HUES48 (cell line): ENCODE data around the gene MOG.
"Not testable (repeated sequence)": the region's sequence is repeated elsewhere in the genome, so short reads cannot be mapped to it uniquely, and the experiment has no call there.

Experiments
- H3K27ac ChIP-seq: one replicate; pipeline ENCODE4 v1.7.0; 2013; ENCODE audit warnings: low read depth, low read length, inconsistent platforms
- H3K27me3 ChIP-seq: 2 replicates; pipeline ENCODE4 v1.6.1; 2013; ENCODE audit warnings: mild to moderate bottlenecking, low read length; ENCODE audit not compliant: control insufficient read depth, insufficient read depth
- H3K36me3 ChIP-seq: 2 replicates; pipeline ENCODE4 v1.6.1; 2013; ENCODE audit warnings: low read length; ENCODE audit not compliant: control insufficient read depth, insufficient read depth
- H3K4me1 ChIP-seq: 2 replicates; pipeline ENCODE4 v1.6.1; 2013; ENCODE audit warnings: mild to moderate bottlenecking, low read length; ENCODE audit not compliant: control insufficient read depth, insufficient read depth
- H3K4me3 ChIP-seq: 2 replicates; pipeline ENCODE4 v1.5.1; 2013; ENCODE audit warnings: mild to moderate bottlenecking, low read depth, low read length
- H3K9ac ChIP-seq: 2 replicates; pipeline ENCODE4 v1.6.1; 2013; ENCODE audit warnings: mild to moderate bottlenecking, low read depth, low read length, moderate library complexity
- H3K9me3 ChIP-seq: 2 replicates; pipeline ENCODE4 v1.6.1; 2013; ENCODE audit warnings: low read length; ENCODE audit not compliant: control insufficient read depth, insufficient read depth

MOG gene

GRCh38 chr6:29661502-29662141 lies 4.7 kb downstream of the MOG start:
- not testable (repeated sequence) for H3K4me3 ChIP-seq, H3K27me3 ChIP-seq, H3K9me3 ChIP-seq, H3K36me3 ChIP-seq
- H3K4me1 ChIP-seq: peaks cover 37% of the 10 kb centered on the region
- peak overlapping the region; percentile 95 for H3K27ac ChIP-seq
- H3K9ac ChIP-seq: peak overlapping the region; percentile 71

GRCh38 chr6:29663300-29664042 lies 6.6 kb downstream of the MOG start:
- Histone ChIP-seq H3K4me1 (peaks cover 53% of the 10 kb centered on the region), H3K27ac (peak overlapping the region; percentile 95), H3K36me3 (no peaks in the 10 kb centered on the region), H3K9me3 (no peaks in the 10 kb centered on the region), H3K4me3 (no peak overlapping the region), H3K9ac (peak overlapping the region; percentile 41; the same call in 1 of the 2 replicates), H3K27me3 (no peaks in the 10 kb centered on the region)

- no peaks in the 10 kb centered on the region for H3K27me3 ChIP-seq
- peaks cover 51% of the 10 kb centered on the region for H3K4me1 ChIP-seq
- peak overlapping the region; percentile 49 for H3K9ac ChIP-seq
- H3K9me3 ChIP-seq: no peaks in the 10 kb centered on the region
- no peaks in the 10 kb centered on the region for H3K36me3 ChIP-seq
- peak overlapping the region; percentile 36 for H3K4me3 ChIP-seq
- peak overlapping the region; percentile 96 for H3K27ac ChIP-seq
These were observed 9.3 kb downstream of the MOG start for GRCh38 chr6:29665942-29666825.

- H3K4me1 ChIP-seq: peaks cover 49% of the 10 kb centered on the region
- no peaks in the 10 kb centered on the region for H3K36me3 ChIP-seq
- peak overlapping the region; percentile 96 for H3K27ac ChIP-seq
- no peaks in the 10 kb centered on the region for H3K27me3 ChIP-seq
- H3K9ac ChIP-seq: peak overlapping the region; percentile 49
- no peaks in the 10 kb centered on the region for H3K9me3 ChIP-seq
- peak overlapping the region; percentile 36 for H3K4me3 ChIP-seq
These were observed 9.9 kb downstream of the MOG start for GRCh38 chr6:29666826-29667130.

- Histone ChIP-seq H3K27me3 (no peaks in the 10 kb centered on the region), H3K27ac (peak overlapping the region; percentile 96), H3K9ac (peak overlapping the region; percentile 49), H3K4me1 (peaks cover 49% of the 10 kb centered on the region), H3K9me3 (no peaks in the 10 kb centered on the region), H3K36me3 (no peaks in the 10 kb centered on the region), H3K4me3 (peak overlapping the region; percentile 36)
These were observed 10.3 kb downstream of the MOG start for GRCh38 chr6:29667158-29667557.

GRCh38 chr6:29671026-29671425 lies 14.1 kb downstream of the MOG start:
- Histone ChIP-seq H3K9ac (no peak overlapping the region), H3K9me3 (no peaks in the 10 kb centered on the region), H3K4me3 (no peak overlapping the region), H3K27ac (no peak overlapping the region), H3K4me1 (peaks cover 27% of the 10 kb centered on the region), H3K27me3 (no peaks in the 10 kb centered on the region), H3K36me3 (no peaks in the 10 kb centered on the region)

- H3K36me3 ChIP-seq, H3K4me3 ChIP-seq, H3K9me3 ChIP-seq, H3K27ac ChIP-seq, H3K27me3 ChIP-seq, H3K9ac ChIP-seq: not testable (repeated sequence)
- peaks cover 22% of the 10 kb centered on the region for H3K4me1 ChIP-seq
These were observed 15.2 kb downstream of the MOG start for GRCh38 chr6:29672116-29672515.

GRCh38 chr6:29673161-29673560 lies 16.3 kb downstream of the MOG start:
- H3K4me3 ChIP-seq: no peak overlapping the region
- peaks cover 21% of the 10 kb centered on the region for H3K4me1 ChIP-seq
- no peaks in the 10 kb centered on the region for H3K27me3 ChIP-seq

GRCh38 chr6:29674008-29674407 lies 17.1 kb downstream of the MOG start:
- Histone ChIP-seq H3K27me3 (no peaks in the 10 kb centered on the region), H3K9ac (no peak overlapping the region), H3K4me1 (peaks cover 18% of the 10 kb centered on the region), H3K9me3 (no peaks in the 10 kb centered on the region), H3K36me3 (no peaks in the 10 kb centered on the region), H3K27ac (no peak overlapping the region), H3K4me3 (no peak overlapping the region)

More at GRCh38 chr6:29673161-29673560, 16.3 kb downstream of the MOG start:
- Histone ChIP-seq H3K9ac (no peak overlapping the region), H3K36me3 (no peaks in the 10 kb centered on the region), H3K9me3 (no peaks in the 10 kb centered on the region), H3K27ac (no peak overlapping the region)

GRCh38 chr6:29675561-29675960 lies 18.7 kb downstream of the MOG start:
- Histone ChIP-seq H3K27me3 (no peaks in the 10 kb centered on the region), H3K4me3 (no peak overlapping the region), H3K9ac (no peak overlapping the region), H3K36me3 (no peaks in the 10 kb centered on the region), H3K27ac (no peak overlapping the region), H3K9me3 (no peaks in the 10 kb centered on the region), H3K4me1 (peaks cover 22% of the 10 kb centered on the region)
